ENCODE data around the gene PPM1H.

The PPM1H gene

DNA sequence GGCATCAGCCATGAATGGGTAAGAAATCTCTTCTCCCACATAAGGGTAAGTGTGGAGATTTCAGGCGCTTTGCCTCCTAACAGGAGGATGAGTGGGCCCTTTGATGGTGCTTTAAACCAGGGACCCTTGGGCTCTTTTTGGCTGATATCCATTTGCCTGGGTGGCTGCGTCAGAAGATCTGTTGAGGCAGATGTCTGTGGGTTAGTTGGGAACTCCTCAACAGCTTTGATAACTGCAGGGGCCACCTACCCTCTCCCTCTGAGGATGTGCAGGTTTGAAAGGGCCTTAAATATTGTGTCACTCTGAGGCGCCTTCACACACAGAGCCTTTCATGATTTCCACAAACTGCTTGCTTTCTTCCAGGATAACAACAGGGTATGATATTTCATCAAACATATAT, 210.7 kb downstream of the PPM1H start:
- H3K4me3 ChIP-seq (ENCODE audit: low read length) = no peak overlapping the region
- no peak for TF ChIP-seq ZNF274 (IDR thresholded peaks at IDR 0.05; ENCODE audit: low read depth, low read length)

DNA sequence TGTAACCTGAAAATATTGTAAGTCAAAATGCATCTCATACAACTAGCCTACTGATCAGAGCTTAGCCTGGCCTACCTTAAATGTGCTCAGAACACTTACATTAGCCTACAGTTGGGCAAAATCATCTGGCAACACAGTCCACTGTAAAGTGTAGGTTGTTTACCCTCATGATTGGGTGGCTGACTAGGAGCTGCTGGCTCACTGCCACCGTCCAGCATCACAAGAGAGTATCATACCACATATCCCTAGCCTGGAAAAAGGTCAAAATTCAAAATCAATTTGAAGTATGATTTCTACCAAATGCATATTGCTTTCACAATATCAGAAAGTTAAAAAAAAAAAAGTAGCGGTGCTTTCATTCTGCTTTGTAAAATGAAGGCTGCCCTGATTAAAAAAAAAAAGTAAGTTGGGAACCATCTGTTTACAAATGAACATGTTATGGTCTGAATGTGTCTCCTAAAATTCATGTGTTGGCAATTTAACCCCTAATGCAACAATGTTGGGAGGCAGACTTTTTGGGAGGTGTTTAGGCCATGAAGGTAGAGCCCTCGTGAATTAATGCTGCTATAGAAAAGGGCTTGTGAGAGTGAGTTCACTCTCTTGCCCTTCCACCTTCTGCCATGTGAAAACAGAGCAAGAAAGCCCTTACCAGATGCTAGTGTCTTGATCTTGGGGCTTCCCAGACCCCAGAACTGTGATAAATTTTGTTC, 211.8 kb downstream of the PPM1H start:
- TF ChIP-seq ZNF274 (IDR thresholded peaks at IDR 0.05; ENCODE audit: low read depth, low read length) = no peak

DNA sequence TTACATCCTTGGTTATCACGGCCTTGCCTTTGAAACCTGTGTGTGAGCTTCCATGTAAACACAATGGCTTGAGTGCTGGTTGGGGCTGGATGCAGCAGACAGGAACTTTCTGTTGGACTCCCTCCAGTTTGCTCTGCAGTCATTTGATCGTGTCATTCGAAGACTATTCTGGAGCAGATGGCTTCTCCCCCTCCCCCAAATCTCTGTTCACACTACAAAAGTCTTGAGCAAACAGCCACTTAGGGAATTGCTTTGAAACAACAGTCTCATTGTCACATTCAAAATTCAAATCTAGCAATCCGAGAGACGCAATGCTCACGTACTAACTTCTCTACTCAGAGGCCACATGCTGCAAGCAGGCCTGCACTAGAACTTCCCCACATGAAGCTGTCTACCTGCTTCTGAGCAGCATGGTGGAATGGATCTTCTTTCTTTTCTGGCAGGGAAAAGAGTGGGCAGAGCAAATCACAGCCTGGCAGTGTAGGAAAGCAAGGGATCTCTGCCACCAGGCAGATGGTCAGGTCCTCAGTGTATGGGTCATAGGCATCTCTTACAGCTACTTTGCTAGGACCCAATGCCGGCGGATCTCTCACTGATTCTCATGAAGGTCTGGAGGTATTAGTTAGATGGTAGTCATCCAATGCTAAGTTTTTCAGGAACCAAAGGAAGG, 214.2 kb downstream of the PPM1H start:
- no peak for TF ChIP-seq ZNF274 (IDR thresholded peaks at IDR 0.05; ENCODE audit: low read depth, low read length)
- H3K4me3 ChIP-seq (ENCODE audit: low read length) = no peak overlapping the region

More for the DNA sequence above, 211.8 kb downstream of the PPM1H start:
- H3K4me3 ChIP-seq (ENCODE audit: low read length) = no peak overlapping the region

DNA sequence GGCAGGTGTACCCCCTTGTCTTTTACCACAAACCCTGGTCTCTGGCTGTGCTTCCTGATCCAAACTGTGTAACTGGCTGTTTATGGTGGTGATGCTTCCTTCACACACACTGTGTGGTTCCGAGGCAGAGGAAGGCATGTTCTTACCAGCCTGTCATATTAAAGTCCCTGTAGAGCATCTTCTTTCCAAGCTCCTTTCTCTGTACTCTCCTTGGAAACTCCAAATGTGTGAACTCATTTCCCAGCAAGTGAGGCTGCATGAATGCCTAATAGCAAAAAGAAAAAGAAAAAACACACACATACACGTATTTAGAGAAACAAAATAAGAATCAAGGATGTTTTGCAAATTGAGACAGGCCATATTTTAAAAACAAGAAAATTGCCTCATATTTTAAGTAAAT, 214.9 kb downstream of the PPM1H start:
- no peak for TF ChIP-seq ZNF274 (IDR thresholded peaks at IDR 0.05; ENCODE audit: low read depth, low read length)
- H3K4me3 ChIP-seq (ENCODE audit: low read length) = no peak overlapping the region

GRCh38 chr12:62718762-62719426, 216.1 kb downstream of the PPM1H start:
- no peak overlapping the region for H3K4me3 ChIP-seq (ENCODE audit: low read length)
- TF ChIP-seq ZNF274 (IDR thresholded peaks at IDR 0.05; ENCODE audit: low read depth, low read length) = no peak

DNA sequence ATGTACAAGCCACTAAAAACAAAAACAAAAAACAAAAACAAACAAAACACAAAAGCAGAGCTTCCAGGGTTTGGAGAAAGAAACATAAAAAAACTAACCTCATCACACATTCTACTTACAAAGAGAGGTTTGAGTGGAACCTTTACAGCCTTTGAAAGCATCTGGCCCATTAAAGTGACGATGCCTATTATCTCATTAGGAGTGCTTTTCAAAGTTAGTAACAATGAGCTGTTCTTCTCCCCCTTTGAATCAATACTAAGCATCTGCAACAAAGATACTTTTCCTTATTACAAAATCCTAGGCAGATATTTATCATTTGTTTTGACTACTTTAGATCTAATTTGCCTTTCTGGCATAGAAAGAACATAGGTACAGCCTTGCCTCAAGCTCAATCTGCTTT, 217.3 kb downstream of the PPM1H start:
- H3K4me3 ChIP-seq (ENCODE audit: low read length) = no peak overlapping the region
- no peak for TF ChIP-seq ZNF274 (IDR thresholded peaks at IDR 0.05; ENCODE audit: low read depth, low read length)

DNA sequence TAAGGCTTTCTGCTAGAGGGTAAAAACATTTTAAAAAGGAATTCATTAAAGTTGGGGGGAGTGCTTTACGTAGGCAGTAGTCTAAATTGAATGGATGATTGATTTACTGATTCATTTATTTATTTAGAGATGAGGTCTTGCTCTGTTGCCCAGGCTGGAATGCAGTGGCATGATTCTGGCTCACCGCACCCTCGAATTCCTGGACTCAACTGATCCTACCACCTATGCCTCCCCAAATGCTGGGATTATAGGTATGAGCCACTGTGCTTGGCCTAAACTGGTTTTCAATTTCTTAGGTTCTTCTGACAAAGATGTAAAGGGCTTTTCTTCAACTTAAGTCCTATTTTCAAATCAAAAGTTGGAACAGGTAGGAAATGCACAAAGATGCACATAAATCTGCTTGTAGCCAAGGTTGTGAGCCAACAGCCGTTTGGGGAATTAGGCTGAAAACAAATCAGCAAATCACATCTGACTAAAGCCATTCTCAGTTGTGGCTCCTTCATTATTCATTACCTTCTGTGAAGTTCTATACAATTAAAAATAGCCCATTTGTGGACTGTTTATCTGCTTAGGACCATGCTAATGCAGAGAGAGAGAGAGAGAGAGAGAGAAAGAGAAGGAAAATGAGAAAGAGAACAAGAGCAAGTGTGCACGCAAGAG, 218.0 kb downstream of the PPM1H start:
- TF ChIP-seq ZNF274 (IDR thresholded peaks at IDR 0.05; ENCODE audit: low read depth, low read length) = no peak
- no peak overlapping the region for H3K4me3 ChIP-seq (ENCODE audit: low read length)

DNA sequence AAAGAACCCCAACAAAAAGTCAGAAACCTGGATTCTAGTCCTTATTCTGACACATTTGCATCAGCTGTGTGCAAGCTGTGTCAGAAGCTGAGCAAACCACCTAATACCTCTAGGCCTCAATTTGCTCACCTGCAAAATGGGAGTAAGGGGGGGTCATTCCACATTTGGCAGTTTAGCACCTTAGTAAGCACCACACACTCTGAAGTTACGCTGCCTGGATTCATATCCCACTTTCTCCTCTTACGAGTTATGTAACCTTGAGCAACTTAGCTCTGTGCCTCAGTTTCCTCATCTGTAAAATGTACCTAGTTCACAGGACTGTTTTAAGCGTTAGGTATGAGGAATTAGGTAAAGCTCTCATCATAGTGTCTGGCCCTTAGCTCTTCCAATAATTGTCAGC, 218.9 kb downstream of the PPM1H start:
- no peak overlapping the region for H3K4me3 ChIP-seq (ENCODE audit: low read length)
- TF ChIP-seq ZNF274 (IDR thresholded peaks at IDR 0.05; ENCODE audit: low read depth, low read length) = no peak

GRCh38 chr12:62714774-62715721, 219.9 kb downstream of the PPM1H start:
- TF ChIP-seq ZNF274 (IDR thresholded peaks at IDR 0.05; ENCODE audit: low read depth, low read length) = no peak
- H3K4me3 ChIP-seq (ENCODE audit: low read length) = no peak overlapping the region

- H3K4me3 ChIP-seq (ENCODE audit: low read length) = no peak overlapping the region
- no peak for TF ChIP-seq ZNF274 (IDR thresholded peaks at IDR 0.05; ENCODE audit: low read depth, low read length)
Observed at GRCh38 chr12:62714181-62714773, 220.7 kb downstream of the PPM1H start.

- TF ChIP-seq ZNF274 (IDR thresholded peaks at IDR 0.05; ENCODE audit: low read depth, low read length) = no peak
- no peak overlapping the region for H3K4me3 ChIP-seq (ENCODE audit: low read length)
Observed at GRCh38 chr12:62713723-62714122, 221.2 kb downstream of the PPM1H start.

DNA sequence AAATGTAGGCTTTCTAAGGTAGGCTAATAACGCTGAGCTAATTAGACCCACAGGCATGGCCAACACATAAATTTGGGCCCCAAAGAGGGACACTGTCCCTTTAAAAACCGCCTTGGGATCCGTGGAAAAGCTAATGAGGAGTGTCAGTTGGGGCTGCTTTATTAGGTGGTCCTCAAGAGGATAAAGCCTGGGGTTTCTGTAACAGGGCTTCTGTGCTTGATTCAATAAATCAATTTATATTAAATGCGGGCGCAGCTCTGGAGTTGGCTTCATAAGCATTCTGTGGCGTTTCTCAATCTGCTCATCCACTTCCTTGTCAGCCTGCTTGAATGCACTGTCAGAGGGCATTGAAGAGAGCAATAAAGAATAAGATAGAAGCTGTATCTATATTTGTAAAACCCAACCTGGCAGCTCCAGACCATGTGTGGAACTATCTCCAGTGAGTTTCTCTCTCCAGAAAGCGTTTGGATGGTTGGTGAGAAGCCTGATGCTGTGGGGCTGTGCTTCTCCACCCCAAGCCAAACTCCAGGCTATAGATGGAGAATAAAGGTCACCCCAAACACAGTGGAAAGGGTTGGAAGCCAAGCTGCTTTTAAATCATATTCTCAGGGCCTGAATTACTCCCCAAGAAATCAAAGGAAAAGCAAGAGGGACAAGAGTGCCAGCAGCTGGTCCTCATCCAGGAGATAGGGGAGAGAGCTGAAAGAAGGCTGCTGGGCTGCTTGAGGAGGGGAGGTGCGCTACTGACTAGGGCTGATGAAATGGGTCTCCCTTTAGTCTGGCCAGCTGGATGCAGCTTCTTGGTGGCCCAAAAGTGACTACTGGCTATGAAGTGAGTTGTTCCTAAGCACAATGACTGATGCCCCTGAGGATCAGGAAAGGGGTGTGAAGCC, 222.0 kb downstream of the PPM1H start:
- H3K4me3 ChIP-seq (ENCODE audit: low read length) = no peak overlapping the region
- no peak for TF ChIP-seq ZNF274 (IDR thresholded peaks at IDR 0.05; ENCODE audit: low read depth, low read length)

All from GM08714 (cell line).